ENCODE data around the gene GTF3C1.

DNA sequence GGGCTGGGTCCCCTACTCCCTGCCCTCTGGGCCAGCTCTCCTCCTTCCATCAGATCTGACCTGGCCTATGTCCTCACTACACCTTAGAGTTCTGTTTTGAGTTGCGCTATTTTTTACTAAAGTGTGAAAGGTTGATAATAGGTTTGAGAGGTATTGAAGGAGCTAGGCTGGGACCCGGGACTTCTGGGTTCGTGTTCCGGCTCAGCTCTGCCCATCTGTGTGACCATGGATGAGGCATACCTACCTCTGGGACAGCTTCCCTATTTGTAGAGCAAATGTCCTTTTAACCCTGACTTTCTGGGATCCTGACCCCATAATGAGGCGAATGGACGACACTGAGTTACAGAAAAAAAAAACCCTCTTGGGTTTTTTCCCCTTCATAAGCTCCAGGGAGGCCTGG, 111.8 kb downstream of the GTF3C1 start:
- no peak for TF ChIP-seq CTCF (IDR thresholded peaks at IDR 0.05)
- TF ChIP-seq POLR2A (IDR thresholded peaks at IDR 0.05), result no peak

All from adrenal gland (tissue), 5 donors.